OCI-LY7 (cell line): Measurements from ENCODE around the gene HAL.

Experiments used
- EZH2phosphoT487 ChIP-seq: fragments of 200-600 bp; sonication (generic); IDR thresholded peaks from 2 replicates; pipeline ENCODE4 v1.6.1; 2018; ENCODE audit warnings: low read depth, borderline replicate concordance, mild to moderate bottlenecking, mixed run types, antibody characterized with exemption, low read length, moderate library complexity, mixed read lengths
- TF ChIP-seq, protein P1 (sequence below): fragments of 200-600 bp; sonication (generic); conservative IDR thresholded peaks from 2 replicates; pipeline ENCODE4 v1.5.1; 2014; ENCODE audit warnings: mild to moderate bottlenecking, antibody characterized with exemption, low read length, moderate library complexity, mixed read lengths

- TF ChIP-seq, protein P1, sequence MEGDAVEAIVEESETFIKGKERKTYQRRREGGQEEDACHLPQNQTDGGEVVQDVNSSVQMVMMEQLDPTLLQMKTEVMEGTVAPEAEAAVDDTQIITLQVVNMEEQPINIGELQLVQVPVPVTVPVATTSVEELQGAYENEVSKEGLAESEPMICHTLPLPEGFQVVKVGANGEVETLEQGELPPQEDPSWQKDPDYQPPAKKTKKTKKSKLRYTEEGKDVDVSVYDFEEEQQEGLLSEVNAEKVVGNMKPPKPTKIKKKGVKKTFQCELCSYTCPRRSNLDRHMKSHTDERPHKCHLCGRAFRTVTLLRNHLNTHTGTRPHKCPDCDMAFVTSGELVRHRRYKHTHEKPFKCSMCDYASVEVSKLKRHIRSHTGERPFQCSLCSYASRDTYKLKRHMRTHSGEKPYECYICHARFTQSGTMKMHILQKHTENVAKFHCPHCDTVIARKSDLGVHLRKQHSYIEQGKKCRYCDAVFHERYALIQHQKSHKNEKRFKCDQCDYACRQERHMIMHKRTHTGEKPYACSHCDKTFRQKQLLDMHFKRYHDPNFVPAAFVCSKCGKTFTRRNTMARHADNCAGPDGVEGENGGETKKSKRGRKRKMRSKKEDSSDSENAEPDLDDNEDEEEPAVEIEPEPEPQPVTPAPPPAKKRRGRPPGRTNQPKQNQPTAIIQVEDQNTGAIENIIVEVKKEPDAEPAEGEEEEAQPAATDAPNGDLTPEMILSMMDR, result no peak
- TF ChIP-seq EZH2phosphoT487, result no peak
Observed at GRCh38 chr12:95976416-95976832, 19.7 kb downstream of the HAL start.
